GM12872 (cell line): Measurements from ENCODE around the gene TMEM163.

Experiments used
- CTCF ChIP-seq: IDR thresholded peaks from 3 replicates; pipeline ENCODE4 v1.5.1; 2011; ENCODE audit warnings: low read depth, mild to moderate bottlenecking, low read length, moderate library complexity; ENCODE audit not compliant: insufficient read depth

The TMEM163 gene

GRCh38 chr2:134466141-134466540, 252.7 kb downstream of the TMEM163 start:
- TF ChIP-seq CTCF = peak; percentile 55; the same call in 2 of the 3 replicates

GRCh38 chr2:134465228-134466105, 253.3 kb downstream of the TMEM163 start:
- TF ChIP-seq CTCF = no peak

DNA sequence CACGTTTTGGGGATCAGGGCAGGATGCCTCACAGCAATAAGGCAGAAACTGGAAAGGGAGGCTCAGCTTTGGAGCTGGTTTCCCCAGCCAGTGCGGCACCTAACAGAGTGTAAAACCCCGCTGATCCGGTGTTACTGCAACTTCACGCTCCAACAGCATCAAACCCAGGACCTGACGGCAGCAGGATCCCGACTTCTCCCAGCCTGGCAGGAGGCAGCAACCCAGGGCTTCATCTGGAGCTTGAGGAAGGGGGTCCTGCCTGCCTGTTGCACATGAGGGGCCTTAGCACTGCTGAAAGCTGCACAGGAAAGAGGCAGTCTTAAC, 255.1 kb downstream of the TMEM163 start:
- TF ChIP-seq CTCF = no peak

DNA sequence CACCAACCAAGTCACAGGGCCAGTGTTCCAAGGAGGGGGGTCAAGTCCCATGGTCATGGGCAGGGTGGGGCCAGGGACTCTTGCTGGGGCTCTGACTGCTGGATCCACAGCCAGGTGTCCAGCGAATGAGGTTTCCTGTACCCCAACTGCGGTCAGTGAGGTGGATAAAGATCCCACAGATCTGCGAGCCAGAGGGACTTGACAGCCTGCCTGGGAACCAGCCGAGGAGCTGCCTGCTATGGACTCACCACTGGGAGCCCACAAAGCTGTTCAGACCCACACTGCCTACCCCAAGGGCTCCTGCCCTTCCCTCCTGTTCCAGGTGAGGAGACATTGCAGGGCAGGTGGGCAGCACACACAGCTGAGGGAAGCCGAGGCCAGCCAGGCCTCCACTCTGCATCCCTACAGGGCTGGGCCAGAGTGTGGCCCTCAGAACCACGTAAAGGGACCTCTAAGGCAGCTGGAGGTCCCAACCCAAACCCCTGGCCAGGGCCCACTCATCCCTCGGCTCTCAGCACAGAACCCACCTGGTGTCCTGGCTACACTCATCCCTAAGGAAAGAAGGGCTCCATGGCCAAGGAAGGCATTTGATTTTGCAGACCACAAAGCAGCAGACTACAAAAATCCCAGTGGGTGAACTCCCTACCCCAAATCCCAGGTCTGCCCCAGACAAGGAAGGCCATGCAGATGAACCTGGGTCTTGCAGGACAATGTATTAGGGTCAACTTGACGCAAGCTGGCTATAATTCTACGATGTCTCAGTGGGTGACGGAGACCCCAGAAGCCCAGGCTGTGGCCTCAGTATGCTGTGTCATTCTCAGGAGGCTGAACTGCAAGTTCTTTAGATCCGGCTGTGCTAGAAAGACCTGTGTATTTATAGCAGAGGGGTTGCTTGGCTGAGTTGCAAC, 255.8 kb downstream of the TMEM163 start:
- no peak for TF ChIP-seq CTCF

DNA sequence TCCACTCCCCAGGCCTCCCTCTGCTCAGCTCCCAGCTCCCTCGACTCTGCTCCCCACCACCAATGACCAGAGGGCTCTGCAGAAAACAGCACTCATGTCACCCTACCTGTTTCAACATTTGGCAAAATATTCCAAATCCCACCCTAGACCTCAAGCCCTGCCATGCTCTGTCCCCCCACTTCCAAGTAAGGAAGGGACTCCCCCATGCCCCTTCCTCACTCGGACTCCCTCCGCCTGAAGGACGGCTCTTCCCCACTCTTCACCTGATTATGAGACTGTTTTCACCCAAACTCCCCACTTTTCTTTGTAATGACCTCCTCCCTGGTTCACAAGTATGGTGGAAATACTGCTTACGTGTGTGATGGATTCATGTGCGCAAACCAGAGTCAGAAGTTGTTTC, 256.5 kb downstream of the TMEM163 start:
- TF ChIP-seq CTCF = no peak

DNA sequence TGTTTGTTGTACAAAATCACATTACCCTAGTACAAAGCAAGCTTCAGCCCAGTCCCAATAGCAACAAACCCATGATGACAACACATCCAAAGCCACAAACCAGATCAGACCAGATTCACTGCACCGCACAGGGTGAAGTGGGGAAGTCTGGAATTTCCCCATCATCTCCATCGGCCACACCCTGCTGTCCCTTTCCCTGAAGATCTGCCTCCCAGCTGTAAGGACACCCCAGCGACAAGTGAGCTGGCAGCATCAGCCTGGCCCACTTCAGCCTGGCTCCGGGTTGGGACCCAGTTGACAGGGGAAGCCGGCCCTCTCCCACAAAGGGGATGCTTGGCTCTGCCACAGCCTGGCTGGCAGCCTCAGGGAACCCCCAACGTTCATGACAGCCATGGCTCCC, 257.3 kb downstream of the TMEM163 start:
- TF ChIP-seq CTCF = no peak

DNA sequence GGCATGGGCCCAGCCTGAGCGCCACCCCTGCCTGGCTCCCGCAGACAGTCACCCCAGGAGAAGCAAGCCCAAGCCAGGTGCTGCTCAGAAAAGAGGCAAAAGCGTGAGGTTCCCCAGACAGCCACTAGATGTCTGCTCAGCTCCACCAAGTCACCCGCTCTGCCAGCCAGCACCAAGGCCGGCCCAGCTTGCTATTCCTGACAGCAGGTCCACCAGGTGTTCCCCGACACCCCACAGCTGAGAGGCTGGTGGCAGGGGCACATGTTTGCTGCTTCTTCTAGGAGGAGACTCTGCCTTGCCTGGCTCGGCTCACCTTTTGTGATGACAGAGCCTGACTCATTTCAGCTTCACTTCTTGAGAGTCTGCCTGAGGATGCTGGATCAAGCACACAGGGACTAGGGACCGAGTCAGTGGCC, 258.2 kb downstream of the TMEM163 start:
- peak; percentile 90 for TF ChIP-seq CTCF
